CD4-positive, alpha-beta T cell treated with Interleukin-4 for 4 hours (primary cell): ENCODE results near the gene TMEM253.

Experiments used
- DNase-seq: peaks from one replicate; pipeline ENCODE4 v3.0.0-alpha.2; 2020

The TMEM253 gene

GRCh38 chr14:21071225-21072030, 29.4 kb upstream of the TMEM253 start:
- DNase-seq = peak; percentile 56

DNA sequence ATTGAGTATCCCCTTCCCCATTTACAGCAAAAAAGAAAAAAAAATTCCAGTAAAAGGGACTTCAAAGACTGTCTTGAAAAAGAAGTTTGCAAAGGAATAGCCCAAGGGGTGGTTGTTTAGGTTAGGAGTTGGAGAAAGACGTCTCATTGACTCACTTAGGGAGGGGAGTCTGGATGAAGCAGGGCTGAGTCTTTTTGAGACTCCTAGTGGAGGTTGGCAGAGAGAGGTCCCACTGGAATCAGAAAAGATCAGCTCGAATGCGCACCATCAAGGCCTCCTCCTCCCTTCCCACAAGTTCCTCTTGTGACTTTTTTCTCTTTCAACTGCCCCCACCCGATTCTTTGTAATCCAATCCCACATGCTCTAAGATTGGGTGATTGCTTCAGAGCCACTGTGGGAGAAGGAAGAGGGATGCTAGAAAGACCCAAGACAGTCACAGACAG, 28.8 kb upstream of the TMEM253 start:
- no peak for DNase-seq

- DNase-seq = no peak
Measured at GRCh38 chr14:21072781-21073339, 28.0 kb upstream of the TMEM253 start.

- DNase-seq = no peak
Measured at GRCh38 chr14:21073921-21074320, 26.9 kb upstream of the TMEM253 start.

DNA sequence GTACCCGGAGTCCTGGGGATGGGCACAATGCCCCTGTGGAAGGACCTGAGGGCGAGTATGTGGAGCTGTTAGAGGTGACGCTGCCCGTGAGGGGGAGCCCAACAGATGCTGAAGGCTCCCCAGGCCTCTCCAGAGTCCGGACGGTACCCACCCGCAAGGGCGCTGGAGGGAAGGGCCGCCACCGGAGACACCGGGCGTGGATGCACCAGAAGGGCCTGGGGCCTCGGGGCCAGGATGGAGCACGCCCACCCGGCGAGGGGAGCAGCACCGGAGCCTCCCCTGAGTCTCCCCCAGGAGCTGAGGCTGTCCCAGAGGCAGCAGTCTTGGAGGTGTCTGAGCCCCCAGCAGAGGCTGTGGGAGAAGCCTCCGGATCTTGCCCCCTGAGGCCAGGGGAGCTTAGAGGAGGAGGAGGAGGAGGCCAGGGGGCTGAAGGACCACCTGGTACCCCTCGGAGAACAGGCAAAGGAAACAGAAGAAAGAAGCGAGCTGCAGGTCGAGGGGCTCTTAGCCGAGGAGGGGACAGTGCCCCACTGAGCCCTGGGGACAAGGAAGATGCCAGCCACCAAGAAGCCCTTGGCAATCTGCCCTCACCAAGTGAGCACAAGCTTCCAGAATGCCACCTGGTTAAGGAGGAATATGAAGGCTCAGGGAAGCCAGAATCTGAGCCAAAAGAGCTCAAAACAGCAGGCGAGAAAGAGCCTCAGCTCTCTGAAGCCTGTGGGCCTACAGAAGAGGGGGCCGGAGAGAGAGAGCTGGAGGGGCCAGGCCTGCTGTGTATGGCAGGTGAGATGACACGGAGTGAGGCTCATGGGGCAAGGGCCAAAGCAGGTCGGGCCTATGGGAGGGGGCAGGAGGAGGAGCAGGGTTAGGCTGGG, 26.2 kb upstream of the TMEM253 start:
- DNase-seq = no peak

GRCh38 chr14:21075719-21076437, 25.0 kb upstream of the TMEM253 start:
- DNase-seq = no peak

- no peak for DNase-seq
Measured at GRCh38 chr14:21077672-21078071, 23.2 kb upstream of the TMEM253 start.

DNA sequence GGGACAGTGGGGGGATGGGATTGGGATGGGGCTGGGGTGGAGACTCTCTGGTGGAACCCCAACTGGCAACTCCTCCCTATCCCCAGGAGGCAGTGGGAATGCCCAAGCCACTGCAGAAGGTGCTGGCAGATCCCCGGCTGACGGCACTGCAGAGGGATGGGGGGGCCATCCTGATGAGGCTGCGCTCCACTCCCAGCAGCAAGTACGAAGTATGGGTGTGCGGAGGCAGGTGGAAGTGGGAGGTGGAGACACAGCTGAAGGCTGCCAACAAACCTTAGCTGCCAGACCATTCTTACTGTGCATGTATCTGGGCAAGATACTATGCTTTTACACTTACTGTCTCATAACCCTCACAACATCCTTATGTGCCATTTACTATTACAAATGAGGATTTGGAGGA, 22.6 kb upstream of the TMEM253 start:
- DNase-seq = no peak

GRCh38 chr14:21078726-21079125, 22.1 kb upstream of the TMEM253 start:
- DNase-seq = no peak

DNA sequence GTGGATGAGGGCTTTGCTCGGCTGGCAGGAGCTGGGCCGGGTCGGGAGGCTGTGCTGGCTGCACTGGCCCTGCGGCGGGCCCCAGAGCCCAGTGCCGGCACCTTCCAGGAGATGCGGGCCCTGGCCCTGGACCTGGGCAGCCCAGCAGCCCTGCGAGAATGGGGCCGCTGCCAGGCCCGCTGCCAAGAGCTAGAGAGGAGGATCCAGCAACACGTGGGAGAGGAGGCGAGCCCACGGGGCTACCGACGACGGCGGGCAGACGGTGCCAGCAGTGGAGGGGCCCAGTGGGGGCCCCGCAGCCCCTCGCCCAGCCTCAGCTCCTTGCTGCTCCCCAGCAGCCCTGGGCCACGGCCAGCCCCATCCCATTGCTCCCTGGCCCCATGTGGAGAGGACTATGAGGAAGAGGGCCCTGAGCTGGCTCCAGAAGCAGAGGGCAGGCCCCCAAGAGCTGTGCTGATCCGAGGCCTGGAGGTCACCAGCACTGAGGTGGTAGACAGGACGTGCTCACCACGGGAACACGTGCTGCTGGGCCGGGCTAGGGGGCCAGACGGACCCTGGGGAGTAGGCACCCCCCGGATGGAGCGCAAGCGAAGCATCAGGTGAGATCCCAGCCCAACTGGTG, 19.2 kb upstream of the TMEM253 start:
- DNase-seq = no peak

DNA sequence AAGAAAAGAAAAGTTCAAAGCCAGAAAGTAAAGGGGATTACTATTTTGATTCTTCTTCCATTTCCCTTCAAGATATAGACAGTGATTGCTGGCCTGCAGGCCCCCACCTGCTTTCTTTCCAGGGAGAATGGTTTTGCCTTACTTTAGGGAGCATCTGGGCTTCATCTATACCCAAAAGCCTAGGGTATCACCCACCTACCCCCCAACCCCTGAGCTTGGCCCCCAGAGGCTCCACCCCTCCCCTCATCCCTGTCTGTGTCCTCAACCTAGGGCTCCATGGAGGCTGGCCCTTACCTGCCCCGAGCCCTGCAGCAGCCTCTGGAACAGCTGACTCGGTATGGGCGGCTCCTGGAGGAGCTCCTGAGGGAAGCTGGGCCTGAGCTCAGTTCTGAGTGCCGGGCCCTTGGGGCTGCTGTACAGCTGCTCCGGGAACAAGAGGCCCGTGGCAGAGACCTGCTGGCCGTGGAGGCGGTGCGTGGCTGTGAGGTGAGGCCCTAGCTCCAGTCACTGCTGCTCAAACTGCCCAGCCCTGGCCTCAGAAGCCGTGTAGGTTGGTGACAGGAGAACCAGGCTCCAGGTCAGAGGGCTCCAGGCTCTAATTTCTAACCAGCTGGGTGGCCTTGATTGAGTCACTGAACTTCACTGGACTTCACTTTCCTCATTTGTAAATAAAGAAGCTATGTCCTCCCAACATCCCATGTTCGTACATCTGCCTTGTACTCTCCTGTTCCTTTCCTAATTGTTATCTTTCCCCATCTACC, 17.1 kb upstream of the TMEM253 start:
- no peak for DNase-seq

- no peak for DNase-seq
Measured at GRCh38 chr14:21084396-21084795, 16.5 kb upstream of the TMEM253 start.

DNA sequence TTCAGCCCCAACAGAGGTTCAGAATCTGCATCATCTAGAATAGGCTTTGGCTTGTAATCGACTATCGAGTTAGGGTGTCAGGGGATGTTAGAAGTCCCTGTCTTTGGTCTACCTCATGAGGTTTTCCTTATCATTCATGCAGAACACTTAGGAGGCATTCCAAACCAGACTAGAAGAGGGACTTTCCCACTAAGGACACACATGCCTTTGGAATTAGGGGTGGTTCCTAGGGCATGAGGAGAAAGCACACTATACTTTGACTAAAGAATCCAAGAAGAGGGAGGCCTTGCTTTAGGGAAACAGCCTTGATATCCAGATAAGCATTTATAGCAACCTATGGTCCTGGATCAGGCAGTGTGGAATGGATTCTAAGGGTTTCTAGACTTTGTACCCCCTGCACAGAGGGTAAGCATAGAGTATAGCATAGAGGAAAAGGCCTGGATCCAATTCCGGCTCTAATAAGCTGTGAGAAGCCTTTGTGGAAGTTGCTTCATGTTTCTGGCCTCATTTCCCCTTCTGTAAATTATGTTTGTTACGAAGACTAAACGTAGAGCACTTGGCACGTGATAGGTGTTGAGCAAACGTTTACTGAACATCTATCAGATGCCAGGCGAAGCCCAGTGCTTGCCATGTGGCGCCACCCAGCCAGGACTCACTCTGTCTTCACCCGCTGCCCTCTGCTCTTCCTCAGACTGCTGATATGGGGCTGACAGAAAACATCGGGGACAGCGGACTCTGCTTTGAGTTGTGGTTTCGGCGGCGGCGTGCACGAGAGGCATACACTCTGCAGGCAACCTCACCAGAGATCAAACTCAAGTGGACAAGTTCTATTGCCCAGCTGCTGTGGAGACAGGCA, 15.6 kb upstream of the TMEM253 start:
- no peak for DNase-seq

DNA sequence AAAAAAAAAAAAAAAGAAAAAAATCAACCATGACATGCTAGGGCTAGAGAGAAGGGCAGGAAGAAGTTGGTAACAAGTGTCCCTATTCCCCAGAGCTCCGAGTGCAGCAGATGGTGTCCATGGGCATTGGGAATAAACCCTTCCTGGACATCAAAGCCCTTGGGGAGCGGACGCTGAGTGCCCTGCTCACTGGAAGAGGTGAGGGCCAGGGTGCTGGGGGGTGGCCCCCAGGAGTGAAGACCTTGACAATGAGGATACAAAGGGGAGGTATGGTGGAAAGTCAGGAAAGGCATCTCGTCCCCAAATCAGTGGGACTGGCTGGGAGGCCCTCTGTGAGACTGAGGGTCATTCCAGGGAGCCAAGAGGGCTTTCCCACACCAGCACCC, 14.0 kb upstream of the TMEM253 start:
- no peak for DNase-seq

- peak; percentile 99 for DNase-seq
Measured at GRCh38 chr14:21087294-21088091, 13.4 kb upstream of the TMEM253 start.

DNA sequence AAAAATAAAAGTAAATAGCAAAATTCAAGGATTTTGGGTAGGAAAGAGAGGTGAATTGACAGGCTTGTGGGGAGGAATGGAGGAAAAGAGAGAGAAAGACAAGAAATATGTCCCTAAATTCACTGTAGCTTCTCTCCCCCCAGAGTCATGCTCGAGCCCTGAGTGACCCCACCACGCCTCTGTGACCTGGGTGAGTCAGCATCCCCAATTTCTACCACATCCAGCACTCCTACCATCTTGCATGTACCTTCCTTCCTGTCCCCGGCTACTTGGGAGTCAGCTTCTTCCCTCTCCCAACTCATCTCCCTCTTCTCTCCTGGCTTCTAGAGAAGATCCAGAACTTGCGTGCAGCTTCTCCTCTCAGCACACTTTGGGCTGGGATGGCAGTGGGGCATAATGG, 12.2 kb upstream of the TMEM253 start:
- no peak for DNase-seq

DNA sequence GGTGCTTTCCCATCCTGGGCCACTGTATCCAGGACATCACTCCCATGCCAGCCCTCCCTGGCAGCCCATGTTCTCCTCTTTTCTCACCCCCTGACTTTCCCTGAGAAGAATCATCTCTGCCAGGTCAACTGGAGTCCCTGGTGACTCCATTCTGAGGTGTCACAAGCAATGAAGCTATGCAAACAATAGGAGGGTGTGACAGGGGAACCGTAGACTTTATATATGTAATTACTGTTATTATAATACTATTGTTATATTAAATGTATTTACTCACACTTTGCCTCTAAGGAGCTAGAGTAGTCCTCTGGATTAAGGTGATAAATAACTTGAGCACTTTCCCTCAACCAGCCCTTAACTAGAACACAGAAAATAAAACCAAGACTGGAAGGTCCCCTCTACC, 11.6 kb upstream of the TMEM253 start:
- no peak for DNase-seq

GRCh38 chr14:21089877-21090193, 11.0 kb upstream of the TMEM253 start:
- DNase-seq = no peak

GRCh38 chr14:21090194-21090939, 10.5 kb upstream of the TMEM253 start:
- DNase-seq = no peak
